HepG2 (cell line): ENCODE data around the gene SESN1. TPM values are rescaled to one million over a fixed set of nuclear protein-coding genes. Genes with fewer than 3 reads are reported as not detected.

Source experiments
- ARID4A ChIP-seq: sonication (generic); formaldehyde crosslinking; IDR thresholded peaks from 2 replicates; pipeline ENCODE4 v1.5.0; 2020; ENCODE audit warnings: mild to moderate bottlenecking, missing genetic modification reagents, borderline replicate concordance
- BCLAF1 ChIP-seq: fragments of 450-650 bp; IDR thresholded peaks from 2 replicates; pipeline ENCODE4 v1.6.1; 2017; ENCODE audit warnings: mild to moderate bottlenecking
- FOXK1 ChIP-seq: sonication (generic); formaldehyde crosslinking; IDR thresholded peaks from 2 replicates; pipeline ENCODE4 v1.4.0; 2020; ENCODE audit warnings: low read depth, missing genetic modification reagents, borderline replicate concordance
- GMEB1 ChIP-seq: sonication (generic); formaldehyde crosslinking; IDR thresholded peaks from 2 replicates; pipeline ENCODE4 v1.5.1; 2020; ENCODE audit warnings: missing genetic modification reagents, mild to moderate bottlenecking, borderline replicate concordance
- GTF3A ChIP-seq: sonication (generic); formaldehyde crosslinking; conservative IDR thresholded peaks from 2 replicates; pipeline ENCODE4 v1.4.0; 2020; ENCODE audit warnings: mild to moderate bottlenecking, missing genetic modification reagents
- PAWR ChIP-seq: sonication (generic); formaldehyde crosslinking; IDR thresholded peaks from 2 replicates; pipeline ENCODE4 v1.4.0; 2020; ENCODE audit warnings: missing genetic modification reagents, mild to moderate bottlenecking, borderline replicate concordance
- PHF20 ChIP-seq: sonication (generic); formaldehyde crosslinking; IDR thresholded peaks from 2 replicates; pipeline ENCODE4 v1.5.0; 2020; ENCODE audit warnings: mild to moderate bottlenecking, missing genetic modification reagents
- PITX1 ChIP-seq: sonication (generic); formaldehyde crosslinking; IDR thresholded peaks from 2 replicates; pipeline ENCODE4 v1.5.1; 2020; ENCODE audit warnings: mild to moderate bottlenecking, missing genetic modification reagents
- SMARCE1 ChIP-seq: fragments of 450-650 bp; IDR thresholded peaks from 2 replicates; pipeline ENCODE4 v1.6.1; 2017; ENCODE audit warnings: borderline replicate concordance
- ZBTB3 ChIP-seq: sonication (generic); formaldehyde crosslinking; IDR thresholded peaks from 2 replicates; pipeline ENCODE4 v1.4.0; 2020; ENCODE audit warnings: low read depth, mild to moderate bottlenecking, moderate library complexity, missing genetic modification reagents, borderline replicate concordance
- ZNF414 ChIP-seq: sonication (generic); formaldehyde crosslinking; IDR thresholded peaks from 2 replicates; pipeline ENCODE4 v1.5.0; 2020; ENCODE audit warnings: missing genetic modification reagents
- ZNF546 ChIP-seq: sonication (generic); formaldehyde crosslinking; conservative IDR thresholded peaks from 2 replicates; pipeline ENCODE4 v1.8.1; 2023; ENCODE audit warnings: mild to moderate bottlenecking, missing genetic modification reagents
- ZNF550 ChIP-seq: sonication (generic); formaldehyde crosslinking; IDR thresholded peaks from 2 replicates; pipeline ENCODE4 v1.4.0; 2020; ENCODE audit warnings: mild to moderate bottlenecking, missing genetic modification reagents, borderline replicate concordance
- ZNF556 ChIP-seq: sonication (generic); formaldehyde crosslinking; IDR thresholded peaks from 2 replicates; pipeline ENCODE4 v1.4.0; 2020; ENCODE audit warnings: mild to moderate bottlenecking, missing genetic modification reagents, borderline replicate concordance
- ZNF558 ChIP-seq: sonication (generic); formaldehyde crosslinking; IDR thresholded peaks from 2 replicates; pipeline ENCODE4 v1.9.0; 2022; ENCODE audit warnings: mild to moderate bottlenecking, missing genetic modification reagents, borderline replicate concordance
- ZNF691 ChIP-seq: sonication (generic); formaldehyde crosslinking; IDR thresholded peaks from 2 replicates; pipeline ENCODE4 v1.4.0; 2020; ENCODE audit warnings: missing genetic modification reagents, low read depth, mild to moderate bottlenecking, borderline replicate concordance
- polyA plus RNA-seq, 8 experiments: library from polyadenylated mRNA; depleted of rRNA in 3 of 8; stranded (reverse) in 7 of 8; unstranded in 1 of 8; fragments of >200 nt; fragmentation: Illumina TruSeq in 4 of 8; extraction: Trizol in 4 of 8; gene quantifications; 2 replicates each; pipeline versions ENCODE4 v1.2.1 to v1.2.3, GENCODE V29; 2011 to 2016; ENCODE audit warnings: low read depth in 4 of 8, missing spikeins in 1 of 8, mixed read lengths in 1 of 8; ENCODE audit not compliant: insufficient read depth in 1 of 8
- total RNA-seq, 5 experiments: library from RNA; depleted of rRNA; stranded (reverse); fragments of >200 nt; fragmentation: Illumina TruSeq; extraction: Trizol; gene quantifications; 2 replicates each; pipeline ENCODE4 v1.2.3, GENCODE V29; 2016; ENCODE audit warnings: low read depth in 1 of 5

SESN1 gene
- total and polyA plus RNA-seq, 2 of the 13 experiments (the other 11 are each of a cell fraction or from before 2014, with no cell fraction given): 24.9 to 44.7 TPM

- TF ChIP-seq GMEB1 (CRISPR knock-in tag) (peak; percentile 90), ZNF556 (peak; percentile 78; the same call in 1 of the 2 replicates), SMARCE1 (no peak), ZNF550 (CRISPR knock-in tag) (no peak), ZBTB3 (CRISPR knock-in tag) (peak; percentile 96), PITX1 (CRISPR knock-in tag) (peak; percentile 30; the same call in 1 of the 2 replicates), GTF3A (CRISPR knock-in tag) (peak; percentile 85; the same call in 1 of the 2 replicates), BCLAF1 (no peak), PAWR (no peak; the same call in 1 of the 2 replicates), ZNF558 (CRISPR knock-in tag) (0 out of 2 replicates have a peak, but pooled peaks have one; percentile 55), FOXK1 (CRISPR knock-in tag) (peak; percentile 49; the same call in 1 of the 2 replicates), ZNF691 (CRISPR knock-in tag) (peak; percentile 55; the same call in 1 of the 2 replicates), ARID4A (CRISPR knock-in tag) (peak; percentile 31; the same call in 1 of the 2 replicates), PHF20 (CRISPR knock-in tag) (peak; percentile 81), ZNF414 (0 out of 2 replicates have a peak, but pooled peaks have one; percentile 9), ZNF546 (no peak)
Observed at GRCh38 chr6:109095036-109095834, 589 bp upstream of the SESN1 start, which contains the start of gene CEP57L1 (continued).
